Measurements from ENCODE around the gene GUCY1A1.
A peak's percentile ranks its signal among the peaks of the same experiment; 100 is the strongest.

The GUCY1A1 gene

DNA sequence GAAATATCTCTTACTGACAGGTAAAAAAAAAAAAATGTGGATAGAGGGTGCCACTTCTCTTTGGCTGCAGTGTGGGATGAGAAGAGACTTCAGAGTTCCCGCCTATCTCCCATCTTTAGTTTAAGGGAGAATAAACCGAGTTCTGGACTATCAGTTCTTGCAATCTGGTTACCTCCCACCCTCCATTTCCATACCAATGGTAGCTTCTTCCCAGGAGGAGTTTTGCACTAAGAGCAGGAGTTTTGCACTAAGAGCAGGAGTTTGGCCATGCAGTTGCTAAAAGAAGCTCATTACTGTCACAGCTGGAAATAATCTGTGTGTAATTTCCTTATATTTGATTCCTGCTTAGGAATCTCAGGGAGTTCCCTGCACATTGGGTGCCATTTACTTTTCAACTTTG lies 81.4 kb downstream of the GUCY1A1 start:
- DNase-seq (ENCODE audit: low read depth, low spot score) = no peak
- ChIA-PET CTCF (no interaction called here), POLR2A (no interaction called here)
- TF ChIP-seq, protein P1, sequence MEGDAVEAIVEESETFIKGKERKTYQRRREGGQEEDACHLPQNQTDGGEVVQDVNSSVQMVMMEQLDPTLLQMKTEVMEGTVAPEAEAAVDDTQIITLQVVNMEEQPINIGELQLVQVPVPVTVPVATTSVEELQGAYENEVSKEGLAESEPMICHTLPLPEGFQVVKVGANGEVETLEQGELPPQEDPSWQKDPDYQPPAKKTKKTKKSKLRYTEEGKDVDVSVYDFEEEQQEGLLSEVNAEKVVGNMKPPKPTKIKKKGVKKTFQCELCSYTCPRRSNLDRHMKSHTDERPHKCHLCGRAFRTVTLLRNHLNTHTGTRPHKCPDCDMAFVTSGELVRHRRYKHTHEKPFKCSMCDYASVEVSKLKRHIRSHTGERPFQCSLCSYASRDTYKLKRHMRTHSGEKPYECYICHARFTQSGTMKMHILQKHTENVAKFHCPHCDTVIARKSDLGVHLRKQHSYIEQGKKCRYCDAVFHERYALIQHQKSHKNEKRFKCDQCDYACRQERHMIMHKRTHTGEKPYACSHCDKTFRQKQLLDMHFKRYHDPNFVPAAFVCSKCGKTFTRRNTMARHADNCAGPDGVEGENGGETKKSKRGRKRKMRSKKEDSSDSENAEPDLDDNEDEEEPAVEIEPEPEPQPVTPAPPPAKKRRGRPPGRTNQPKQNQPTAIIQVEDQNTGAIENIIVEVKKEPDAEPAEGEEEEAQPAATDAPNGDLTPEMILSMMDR (IDR thresholded peaks at IDR 0.05; ENCODE audit: insufficient read depth, low read length, missing control alignments) = no peak
- H3K4me3 ChIP-seq (ENCODE audit: low read depth, low read length) = no peak overlapping the region

DNA sequence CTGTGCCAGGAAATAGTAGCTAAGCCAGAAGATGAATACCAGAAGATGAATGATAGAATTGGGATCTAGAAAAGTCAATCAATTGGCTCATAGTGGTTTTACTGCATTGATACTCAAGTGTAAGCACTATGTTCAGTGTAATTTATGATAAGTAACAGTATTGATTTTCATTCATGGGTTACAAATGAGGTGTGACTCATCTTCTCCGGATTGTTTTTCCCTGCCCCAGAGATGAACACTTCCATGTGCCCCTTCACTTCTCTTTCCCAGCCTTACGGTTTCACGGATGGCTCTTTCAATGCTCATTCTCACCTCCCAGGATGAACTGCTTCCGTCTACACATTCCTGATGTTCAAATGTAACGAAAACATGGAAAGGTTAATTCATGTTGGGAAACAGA lies 82.4 kb downstream of the GUCY1A1 start:
- ChIA-PET CTCF (no interaction called here), POLR2A (no interaction called here)

DNA sequence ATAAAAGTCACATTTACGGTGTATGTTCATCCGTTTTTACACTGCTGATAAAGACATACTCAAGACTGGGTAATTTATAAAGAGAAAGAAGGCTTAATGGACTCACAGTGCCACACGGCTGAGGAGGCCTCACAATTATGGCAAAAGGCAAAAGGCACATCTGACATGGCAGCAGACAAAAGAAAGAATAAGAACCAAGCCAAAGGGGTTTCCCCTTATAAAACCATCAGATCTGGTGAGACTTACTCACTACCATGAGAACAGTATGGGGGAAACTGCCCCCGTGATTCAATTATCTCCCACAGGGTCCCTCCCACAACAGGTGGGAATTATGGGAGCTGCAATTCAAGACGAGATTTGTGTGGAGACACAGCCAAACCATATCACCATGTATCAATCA lies 84.9 kb downstream of the GUCY1A1 start:
- POLR2A ChIA-PET = no interaction called here
- CTCF ChIA-PET = no interaction called here
- no peak overlapping the region for H3K4me3 ChIP-seq (ENCODE audit: low read depth, low read length)
- DNase-seq (ENCODE audit: low read depth, low spot score) = no peak
- TF ChIP-seq, protein P1 (IDR thresholded peaks at IDR 0.05; ENCODE audit: insufficient read depth, low read length, missing control alignments) = no peak

More for the DNA sequence above, 82.4 kb downstream of the GUCY1A1 start:
- DNase-seq (ENCODE audit: low read depth, low spot score) = no peak
- TF ChIP-seq, protein P1 (IDR thresholded peaks at IDR 0.05; ENCODE audit: insufficient read depth, low read length, missing control alignments) = no peak
- no peak overlapping the region for H3K4me3 ChIP-seq (ENCODE audit: low read depth, low read length)

- no peak overlapping the region for H3K4me3 ChIP-seq (ENCODE audit: low read depth, low read length)
- POLR2A ChIA-PET = no interaction called here
- TF ChIP-seq, protein P1 (IDR thresholded peaks at IDR 0.05; ENCODE audit: insufficient read depth, low read length, missing control alignments) = no peak
- no peak for DNase-seq (ENCODE audit: low read depth, low spot score)
- CTCF ChIA-PET = no interaction called here
Observed at GRCh38 chr4:155757745-155758265, 91.2 kb downstream of the GUCY1A1 start.

GRCh38 chr4:155758481-155759371 lies 92.1 kb downstream of the GUCY1A1 start, which contains the start of gene GUCY1B1:
Gene GUCY1B1 (plus strand): TSS chr4:155759021. CDS start chr4:155759141, 120 bp downstream.
- ChIA-PET CTCF (no interaction called here), POLR2A (no interaction called here)
- DNase-seq (ENCODE audit: low read depth, low spot score) = peak; percentile 40
- TF ChIP-seq, protein P1 (IDR thresholded peaks at IDR 0.05; ENCODE audit: insufficient read depth, low read length, missing control alignments) = peak; percentile 32
- H3K4me3 ChIP-seq (ENCODE audit: low read depth, low read length) = peak within 1 kb of the TSS; percentile 60

All from AG04449 (cell line).